HG03354 (cell line): ENCODE measurements around the gene DNAL1.
A peak's percentile ranks its signal among the peaks of the same experiment; 100 is the strongest.
"Not testable (repeated sequence)": the region's sequence is repeated elsewhere in the genome, so short reads cannot be mapped to it uniquely, and the experiment has no call there.

Source experiments
- ATAC-seq: cut with Tn5 transposase; IDR thresholded peaks from one replicate; pipeline ENCODE4 v1.9.1; 2021; ENCODE audit warnings: mild to moderate bottlenecking; ENCODE audit not compliant: unreplicated experiment, poor library complexity, severe bottlenecking

The DNAL1 gene

GRCh38 chr14:73695997-73696396 is 51.2 kb downstream of the DNAL1 start:
- peak; percentile 57 for ATAC-seq

DNA sequence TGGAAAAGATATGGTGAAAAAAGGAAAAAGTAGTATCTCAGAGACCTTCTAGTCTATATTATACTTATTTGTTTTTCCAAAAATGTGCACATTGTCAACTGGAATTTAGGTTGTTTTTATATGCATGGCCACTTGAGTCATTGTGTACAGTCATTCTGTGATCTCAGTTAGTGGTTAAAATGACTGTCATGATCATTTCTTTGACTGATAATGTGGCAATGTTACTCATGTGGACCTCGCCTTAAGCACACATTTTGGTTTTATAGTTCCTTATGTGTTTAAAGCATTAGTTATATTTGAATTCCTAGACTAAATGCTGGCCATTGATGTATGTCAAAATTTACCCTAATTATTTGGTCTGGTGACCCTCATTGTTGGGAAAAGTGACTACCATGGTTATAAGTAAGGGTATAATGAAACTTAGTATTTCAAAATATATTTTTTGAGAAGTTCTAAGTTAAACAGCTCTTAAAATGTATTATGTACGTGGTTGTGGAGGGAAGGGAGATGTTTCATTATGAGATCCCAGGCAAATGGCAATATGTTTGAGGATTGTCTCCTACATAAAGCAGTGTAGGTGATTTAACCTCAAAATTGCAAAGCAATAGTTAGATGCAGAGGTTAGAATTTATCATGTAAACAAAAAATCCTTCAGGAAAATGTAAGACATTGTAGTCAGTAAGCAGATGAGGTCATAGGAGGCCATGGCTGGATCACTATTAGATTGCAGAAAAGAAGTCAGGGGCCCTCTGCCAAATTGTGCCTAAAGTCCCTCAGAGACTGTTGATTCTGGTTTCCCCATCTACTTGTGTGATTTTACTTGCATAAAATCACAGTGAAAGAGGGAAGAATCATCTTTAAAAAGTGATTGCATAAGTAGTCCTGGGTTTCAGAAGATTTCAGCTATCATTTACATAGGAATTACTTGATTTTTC is 51.9 kb downstream of the DNAL1 start:
- peak; percentile 82 for ATAC-seq

- peak; percentile 54 for ATAC-seq
Observed at GRCh38 chr14:73700325-73700724, 55.5 kb downstream of the DNAL1 start.

DNA sequence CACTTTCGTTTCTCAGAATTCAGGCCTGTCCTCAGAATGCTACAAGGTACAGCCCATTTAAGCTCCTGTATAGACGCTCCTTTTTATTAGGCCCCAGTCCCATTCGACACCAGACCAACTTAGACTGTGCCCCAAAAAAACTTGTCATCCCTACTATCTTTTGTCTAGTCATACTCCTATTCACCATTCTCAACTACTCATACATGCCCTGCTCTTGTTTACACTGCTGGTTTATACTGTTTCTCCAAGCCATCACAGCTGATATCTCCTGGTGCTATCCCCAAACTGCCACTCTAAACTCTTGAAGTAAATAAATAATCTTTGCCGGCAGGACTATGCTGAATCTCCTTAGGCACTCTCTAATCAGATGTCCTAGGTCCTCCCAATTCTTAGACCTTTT is 63.3 kb downstream of the DNAL1 start:
- not testable (repeated sequence) for ATAC-seq

- ATAC-seq: no peak
Observed at GRCh38 chr14:73709904-73710469, 65.2 kb downstream of the DNAL1 start.

DNA sequence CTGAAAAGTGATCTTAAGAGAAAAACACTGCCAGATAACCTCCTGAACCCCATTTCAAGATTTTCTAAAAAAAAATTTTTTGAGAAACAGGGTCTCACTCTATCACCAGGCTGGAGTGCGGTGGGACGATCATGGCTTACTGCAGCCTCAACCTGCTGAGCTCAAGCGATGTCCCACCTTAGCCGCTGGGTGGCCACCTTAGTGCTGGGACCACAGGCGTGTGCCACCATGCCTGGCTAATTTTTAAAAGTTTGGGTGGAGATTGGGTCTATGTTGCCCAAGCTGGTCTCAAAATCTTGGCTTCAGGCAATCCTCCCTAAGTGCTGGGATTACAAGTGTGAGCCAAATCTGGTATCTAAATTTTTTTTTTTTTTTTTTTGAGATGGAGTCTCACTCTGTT is 66.0 kb downstream of the DNAL1 start:
- ATAC-seq: no peak

DNA sequence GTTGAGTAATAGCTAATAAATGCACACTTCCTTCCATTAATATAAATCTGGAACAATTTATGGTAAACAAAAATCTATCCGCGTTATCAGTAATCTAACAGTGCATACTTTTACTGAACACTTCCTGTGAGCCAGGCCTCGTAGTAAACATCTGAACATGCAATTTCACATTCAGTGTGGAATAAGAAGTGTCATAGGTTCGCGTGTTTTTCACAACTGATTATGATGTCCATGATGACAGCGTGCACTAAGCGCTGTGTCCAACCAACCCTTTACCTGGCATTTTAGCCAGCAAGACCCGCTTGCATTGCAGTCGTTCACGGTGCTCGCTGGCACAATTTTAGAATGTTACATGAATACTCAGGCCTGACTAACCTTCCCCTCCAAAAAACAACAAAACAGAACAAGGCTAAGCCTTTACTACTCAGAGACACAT is 67.3 kb downstream of the DNAL1 start:
- no peak for ATAC-seq

DNA sequence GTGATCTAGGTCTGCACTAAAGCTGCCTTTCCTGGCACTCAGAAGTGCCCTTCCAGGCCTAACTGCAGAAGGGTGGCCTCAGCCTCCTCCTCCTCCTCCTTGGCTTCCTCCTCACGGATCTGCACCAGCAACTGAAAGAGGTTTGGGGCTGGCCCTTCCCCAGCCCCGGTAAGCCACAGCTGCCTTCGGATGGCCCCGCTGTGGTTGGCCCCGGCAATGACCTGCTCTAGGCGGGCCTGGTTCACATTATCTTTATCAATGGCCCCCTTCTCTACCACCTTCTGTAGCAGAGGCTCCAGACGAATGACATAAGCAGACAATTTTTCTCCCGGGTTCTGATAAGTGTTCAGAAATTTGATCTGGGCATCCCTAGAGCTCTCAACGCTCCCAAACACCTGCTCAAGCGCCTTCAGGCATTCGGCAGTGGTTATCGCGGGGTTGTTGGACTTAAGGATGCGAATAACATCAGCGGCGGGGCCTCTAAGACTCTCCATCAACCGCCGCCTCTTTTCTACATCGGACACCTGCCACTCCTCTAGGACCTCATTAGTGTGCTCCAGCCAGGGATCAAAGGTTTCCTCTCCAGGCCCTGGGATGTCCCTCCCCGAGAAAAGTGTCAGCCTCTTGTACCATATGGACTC is 67.9 kb downstream of the DNAL1 start:
- ATAC-seq: peak; percentile 31

DNA sequence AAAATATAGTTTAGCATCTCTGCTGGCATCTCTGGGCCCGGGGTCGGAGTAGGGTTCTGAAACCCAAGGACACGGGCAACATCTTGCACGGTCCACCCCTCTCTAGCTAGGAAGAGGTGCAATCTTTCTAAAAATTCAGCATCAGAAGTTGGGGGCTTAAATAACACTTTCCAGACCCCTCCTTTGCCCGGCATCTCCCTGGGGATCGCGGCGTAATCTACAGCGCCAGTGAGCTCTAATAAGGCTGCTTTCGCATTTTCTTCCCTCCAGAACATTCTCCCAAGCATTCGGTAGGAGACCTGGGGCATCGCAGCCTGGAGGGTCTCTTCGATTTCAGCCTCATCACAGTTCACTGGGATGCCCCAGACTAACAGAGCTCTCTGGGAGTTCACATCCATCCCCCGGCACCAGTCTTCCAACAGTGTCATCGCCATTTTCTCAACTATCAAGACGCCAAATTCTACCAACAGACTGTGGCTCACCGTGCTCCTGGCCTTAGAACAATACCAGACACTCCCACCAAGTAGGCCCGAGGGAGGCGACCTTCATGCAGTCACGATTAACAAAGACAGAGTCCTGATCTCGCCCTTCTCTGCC is 68.5 kb downstream of the DNAL1 start:
- ATAC-seq: no peak

DNA sequence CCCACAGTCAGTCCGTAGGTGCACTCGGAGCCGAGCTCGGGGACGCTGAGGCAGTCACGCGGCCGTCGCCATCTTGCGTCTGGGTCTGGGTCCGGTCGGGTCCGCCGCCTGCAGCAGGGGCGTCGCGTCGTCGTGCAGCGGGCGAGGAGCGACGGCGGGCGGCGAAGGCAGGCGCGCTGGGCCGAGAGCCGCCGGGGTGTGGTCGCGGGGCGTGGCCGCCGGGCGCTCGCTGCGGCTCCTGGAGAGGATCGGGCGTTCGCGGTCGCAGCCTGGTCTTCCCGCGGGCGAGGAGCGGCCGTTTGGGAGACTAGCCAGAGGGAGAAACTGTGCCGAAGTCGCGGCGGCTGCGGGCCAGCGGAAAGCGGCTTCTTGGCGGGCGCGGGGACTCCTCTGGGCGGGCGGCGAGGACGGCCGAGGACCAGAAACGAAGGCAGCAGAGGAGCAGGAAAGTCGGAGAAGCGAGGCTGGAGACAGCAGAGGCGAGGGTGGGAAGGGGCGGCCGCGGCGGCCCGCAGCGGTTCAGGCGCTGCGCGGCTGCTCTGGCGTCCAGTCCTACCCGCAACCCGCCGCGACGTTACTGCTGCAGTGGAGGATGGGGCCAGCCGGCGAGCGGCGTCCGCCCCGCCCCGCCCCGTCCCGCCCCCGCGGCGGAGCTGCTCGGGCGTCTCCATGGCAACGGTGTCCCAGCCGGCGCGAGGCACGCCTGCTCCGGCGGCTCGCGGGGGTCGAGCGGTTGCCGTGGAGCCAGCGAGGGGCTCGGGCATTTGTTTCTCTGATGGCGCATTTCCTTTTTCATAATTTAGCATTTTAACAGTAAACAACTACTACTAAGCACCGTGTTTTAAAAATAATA is 69.2 kb downstream of the DNAL1 start, which contains the start of gene PNMA1:
TSS of gene PNMA1 (minus strand) at position 582 of the 853 bp plus-strand sequence. CDS start 745 bp downstream, outside the sequence.
- ATAC-seq: peak; percentile 71

DNA sequence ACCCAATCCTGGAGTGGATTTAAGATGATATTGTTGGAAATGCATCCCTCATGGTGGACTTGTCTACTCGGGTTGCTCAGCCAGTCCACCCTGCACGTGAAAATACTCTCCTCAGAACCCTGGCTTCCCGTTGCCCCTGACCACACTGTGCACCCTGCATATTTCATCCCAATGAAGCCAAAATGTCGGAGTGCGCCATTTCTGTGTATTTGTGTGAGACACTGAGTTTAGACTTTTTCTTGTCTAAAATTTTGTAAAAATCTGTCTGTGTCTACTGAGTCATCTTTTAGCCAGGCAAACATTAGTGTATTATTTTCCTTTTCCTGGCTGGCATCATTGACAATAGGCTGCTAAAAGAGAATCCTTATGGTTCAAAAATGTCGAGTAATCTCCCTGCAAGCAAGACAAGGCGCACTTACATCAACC is 69.9 kb downstream of the DNAL1 start:
- peak; percentile 4 for ATAC-seq

GRCh38 chr14:73715707-73716106 is 70.9 kb downstream of the DNAL1 start:
- no peak for ATAC-seq

DNA sequence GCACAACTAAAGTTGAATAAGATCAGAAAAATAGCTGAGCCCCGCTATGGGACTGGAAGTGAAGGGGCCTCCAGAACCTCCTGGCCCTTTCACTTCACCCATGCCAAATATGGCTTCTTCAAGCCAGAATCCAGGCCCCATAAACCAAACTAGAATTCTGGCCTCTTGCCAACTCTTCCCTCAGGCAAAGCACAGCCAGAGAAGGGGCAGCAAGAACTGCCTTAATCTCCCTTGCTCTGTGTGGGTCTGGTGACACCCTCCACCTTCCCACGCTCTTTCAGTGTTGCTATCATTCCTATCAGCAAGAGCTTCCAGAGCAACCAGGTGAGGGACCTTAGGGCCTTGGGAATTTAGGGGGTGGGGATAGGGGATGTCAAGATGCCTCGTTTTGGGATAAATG is 72.5 kb downstream of the DNAL1 start:
- ATAC-seq: no peak

GRCh38 chr14:73717711-73718417 is 73.1 kb downstream of the DNAL1 start:
- ATAC-seq: no peak

DNA sequence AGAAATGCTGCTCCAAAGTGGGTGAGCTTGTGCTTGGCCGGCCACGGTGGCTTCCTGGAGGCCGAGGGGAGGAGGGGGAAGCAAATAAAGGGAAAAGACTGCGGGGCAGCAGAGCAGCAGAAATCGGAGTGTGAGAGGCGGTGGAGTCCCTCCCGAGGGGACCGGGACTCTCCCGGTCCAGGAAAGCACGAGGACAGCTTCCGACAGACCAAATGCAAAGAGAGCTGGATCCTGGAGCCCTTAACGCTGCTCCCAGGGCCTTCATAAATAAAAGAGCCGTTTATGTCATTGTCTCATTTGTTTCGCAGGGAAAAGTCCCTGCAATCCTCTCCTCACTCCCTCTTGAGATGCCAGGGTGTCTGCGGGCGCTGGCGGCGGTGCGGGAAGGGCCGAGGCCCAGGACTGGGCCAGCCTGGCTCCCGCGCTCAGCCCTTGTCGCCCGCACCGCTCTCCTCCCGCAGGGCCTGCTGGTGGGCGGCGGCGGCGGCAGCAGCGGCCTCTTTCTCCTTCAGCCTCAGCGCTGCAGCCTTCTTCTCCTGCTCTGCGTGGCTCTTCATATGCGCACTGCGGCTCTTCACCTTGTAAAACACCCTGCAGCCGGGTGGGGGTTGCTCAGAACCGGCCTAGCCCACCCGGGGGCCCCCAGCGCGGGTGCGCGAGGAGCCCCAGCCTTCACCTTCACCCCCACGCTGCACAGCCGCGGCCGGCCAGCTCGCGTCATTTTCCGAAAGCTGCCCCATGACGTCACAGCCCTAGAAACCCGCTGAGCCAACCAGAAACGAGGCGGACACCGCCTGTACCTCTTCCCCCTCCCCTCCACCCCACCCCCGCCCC is 73.8 kb downstream of the DNAL1 start:
- ATAC-seq: no peak

GRCh38 chr14:73719361-73719760 is 74.6 kb downstream of the DNAL1 start:
- no peak for ATAC-seq

- no peak for ATAC-seq
Observed at GRCh38 chr14:73719791-73720190, 75.0 kb downstream of the DNAL1 start.

- ATAC-seq: no peak
Observed at GRCh38 chr14:73720636-73721035, 75.8 kb downstream of the DNAL1 start.
